NCI-H774 (cell line): ENCODE data around the gene PRG3.
"Not testable (repeated sequence)": the region's sequence is repeated elsewhere in the genome, so short reads cannot be mapped to it uniquely, and the experiment has no call there.

Source experiments
- DNase-seq: peaks from one replicate; lab custom pipeline; 2025; lab: John Stamatoyannopoulos, UW

PRG3 gene

GRCh38 chr11:57336856-57337255, 44.1 kb downstream of the PRG3 start:
- DNase-seq = not testable (repeated sequence)

GRCh38 chr11:57336111-57336666, 44.8 kb downstream of the PRG3 start:
- no peak for DNase-seq

GRCh38 chr11:57335343-57336110, 45.4 kb downstream of the PRG3 start, which contains the start of gene SSRP1:
Gene SSRP1, minus strand, starts transcription at chr11:57335892. Its CDS starts 771 bp downstream, at chr11:57335121.
- peak; percentile 85 for DNase-seq

GRCh38 chr11:57335023-57335342, 46.0 kb downstream of the PRG3 start:
- DNase-seq = no peak

GRCh38 chr11:57332694-57333440, 48.1 kb downstream of the PRG3 start:
- no peak for DNase-seq

DNA sequence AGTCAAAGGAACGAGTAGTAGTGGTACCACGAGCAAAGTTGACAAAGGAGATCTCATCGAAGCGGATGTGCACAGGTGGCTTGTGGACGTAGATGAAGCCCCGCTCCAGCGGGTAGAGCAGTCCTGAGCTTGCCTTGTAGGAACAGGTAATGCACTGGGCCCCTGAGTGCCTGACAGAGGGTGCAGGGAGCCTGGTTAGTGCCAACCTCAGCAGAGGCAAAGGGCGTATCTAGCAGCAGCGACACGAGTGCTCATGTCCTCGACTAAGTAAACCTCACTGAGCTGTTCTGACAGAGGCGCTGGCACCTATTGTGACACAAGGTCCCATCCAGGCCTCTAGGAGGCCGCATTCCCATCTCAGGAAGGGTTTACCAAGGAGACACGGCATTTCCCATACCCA, 49.2 kb downstream of the PRG3 start:
- no peak for DNase-seq

GRCh38 chr11:57330029-57330428, 50.9 kb downstream of the PRG3 start:
- DNase-seq = no peak

GRCh38 chr11:57327721-57328120, 53.2 kb downstream of the PRG3 start:
- no peak for DNase-seq
